Endothelial cell of umbilical vein (primary cell): ENCODE data around the gene CDIPT.

ENCODE experiments used
- CTCF ChIP-seq, 2 donors: IDR thresholded peaks; 1 replicate in 1 of 2; 2 replicates in 1 of 2; pipeline ENCODE4 v1.5.1; 2011; ENCODE audit warnings: low read length in 2 of 2, mild to moderate bottlenecking in 2 of 2, moderate library complexity in 2 of 2, control low read depth in 1 of 2, inconsistent platforms in 1 of 2, low read depth in 1 of 2; ENCODE audit not compliant: insufficient read depth in 1 of 2; ENCODE audit errors: extremely low read depth in 1 of 2
- EZH2 ChIP-seq: IDR thresholded peaks from 2 replicates; pipeline ENCODE4 v1.6.1; 2012; ENCODE audit warnings: borderline replicate concordance, low read depth, mild to moderate bottlenecking, moderate library complexity, low read length, inconsistent platforms; ENCODE audit not compliant: severe bottlenecking
- JUN ChIP-seq: IDR thresholded peaks from 2 replicates; pipeline ENCODE4 v1.6.1; 2011; ENCODE audit warnings: borderline replicate concordance, low read depth; ENCODE audit not compliant: insufficient read length, insufficient read depth
- POLR2A ChIP-seq: IDR thresholded peaks from 2 replicates; pipeline ENCODE4 v1.6.1; 2012; ENCODE audit warnings: low read depth, mild to moderate bottlenecking, control low read depth, low read length
- TF ChIP-seq, protein P1 (sequence below): IDR thresholded peaks from 2 replicates; pipeline ENCODE4 v1.6.1; 2011; ENCODE audit not compliant: insufficient read depth, insufficient read length

GRCh38 chr16:29863669-29863984, 601 bp upstream of the CDIPT start:
- no peak for TF ChIP-seq CTCF (IDR thresholded peaks at IDR 0.05; ENCODE audit: extremely low read depth in 1 of 2, insufficient read depth in 1 of 2, low read depth in 1 of 2, low read length in 2 of 2)
- TF ChIP-seq POLR2A, result no peak
- TF ChIP-seq, protein P1, sequence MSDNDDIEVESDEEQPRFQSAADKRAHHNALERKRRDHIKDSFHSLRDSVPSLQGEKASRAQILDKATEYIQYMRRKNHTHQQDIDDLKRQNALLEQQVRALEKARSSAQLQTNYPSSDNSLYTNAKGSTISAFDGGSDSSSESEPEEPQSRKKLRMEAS, result no peak
- no peak for TF ChIP-seq EZH2
- TF ChIP-seq JUN, result no peak
